ENCODE results near the gene EEPD1.

EEPD1 gene

GRCh38 chr7:36208997-36209813 lies 56.2 kb downstream of the EEPD1 start:
- Histone ChIP-seq H3K4me1 (ENCODE audit: control insufficient read depth, insufficient read depth, low read length) (peaks cover 25% of the 10 kb centered on the region; the same call in 1 of the 2 replicates), H3K36me3 (ENCODE audit: control insufficient read depth, insufficient read depth, low read length) (no peaks in the 10 kb centered on the region), H3K4me3 (ENCODE audit: low read depth, low read length) (no peak overlapping the region), H3K27ac (ENCODE audit: low read depth, low read length) (no peak overlapping the region), H3K27me3 (ENCODE audit: control insufficient read depth, insufficient read depth, low read length) (no peaks in the 10 kb centered on the region), H3K9me3 (ENCODE audit: control insufficient read depth, insufficient read depth, low read depth, low read length) (peaks cover 4% of the 10 kb centered on the region; the same call in 1 of the 2 replicates), H3K9ac (ENCODE audit: low read length) (no peak overlapping the region)

- Histone ChIP-seq H3K4me3 (ENCODE audit: low read depth, low read length) (no peak overlapping the region), H3K4me1 (ENCODE audit: control insufficient read depth, insufficient read depth, low read length) (peaks cover 28% of the 10 kb centered on the region), H3K9ac (ENCODE audit: low read length) (no peak overlapping the region), H3K36me3 (ENCODE audit: control insufficient read depth, insufficient read depth, low read length) (no peaks in the 10 kb centered on the region), H3K9me3 (ENCODE audit: control insufficient read depth, insufficient read depth, low read depth, low read length) (peaks cover 4% of the 10 kb centered on the region; the same call in 1 of the 2 replicates), H3K27ac (ENCODE audit: low read depth, low read length) (no peak overlapping the region), H3K27me3 (ENCODE audit: control insufficient read depth, insufficient read depth, low read length) (no peaks in the 10 kb centered on the region)
Measured at GRCh38 chr7:36209814-36210183, 56.7 kb downstream of the EEPD1 start.

- Histone ChIP-seq H3K4me1 (ENCODE audit: control insufficient read depth, insufficient read depth, low read length) (peaks cover 30% of the 10 kb centered on the region), H3K27ac (ENCODE audit: low read depth, low read length) (no peak overlapping the region), H3K27me3 (ENCODE audit: control insufficient read depth, insufficient read depth, low read length) (no peaks in the 10 kb centered on the region), H3K9me3 (ENCODE audit: control insufficient read depth, insufficient read depth, low read depth, low read length) (peaks cover 4% of the 10 kb centered on the region; the same call in 1 of the 2 replicates), H3K9ac (ENCODE audit: low read length) (no peak overlapping the region), H3K4me3 (ENCODE audit: low read depth, low read length) (no peak overlapping the region), H3K36me3 (ENCODE audit: control insufficient read depth, insufficient read depth, low read length) (no peaks in the 10 kb centered on the region)
Measured at GRCh38 chr7:36210291-36210922, 57.4 kb downstream of the EEPD1 start.

- Histone ChIP-seq H3K9me3 (ENCODE audit: control insufficient read depth, insufficient read depth, low read depth, low read length) (peaks cover 4% of the 10 kb centered on the region; the same call in 1 of the 2 replicates), H3K9ac (ENCODE audit: low read length) (peak overlapping the region; percentile 58), H3K36me3 (ENCODE audit: control insufficient read depth, insufficient read depth, low read length) (no peaks in the 10 kb centered on the region), H3K27ac (ENCODE audit: low read depth, low read length) (peak overlapping the region; percentile 62; the same call in 1 of the 2 replicates), H3K4me1 (ENCODE audit: control insufficient read depth, insufficient read depth, low read length) (peaks cover 46% of the 10 kb centered on the region), H3K27me3 (ENCODE audit: control insufficient read depth, insufficient read depth, low read length) (no peaks in the 10 kb centered on the region), H3K4me3 (ENCODE audit: low read depth, low read length) (peak overlapping the region; percentile 12; the same call in 1 of the 2 replicates)
Measured at GRCh38 chr7:36214608-36215456, 61.8 kb downstream of the EEPD1 start.

GRCh38 chr7:36215457-36215765 lies 62.4 kb downstream of the EEPD1 start:
- Histone ChIP-seq H3K36me3 (ENCODE audit: control insufficient read depth, insufficient read depth, low read length) (no peaks in the 10 kb centered on the region), H3K27ac (ENCODE audit: low read depth, low read length) (peak overlapping the region; percentile 24; the same call in 1 of the 2 replicates), H3K9ac (ENCODE audit: low read length) (peak overlapping the region; percentile 43)

GRCh38 chr7:36216063-36216684 lies 63.1 kb downstream of the EEPD1 start:
- Histone ChIP-seq H3K27me3 (ENCODE audit: control insufficient read depth, insufficient read depth, low read length) (no peaks in the 10 kb centered on the region), H3K9me3 (ENCODE audit: control insufficient read depth, insufficient read depth, low read depth, low read length) (peaks cover 4% of the 10 kb centered on the region; the same call in 1 of the 2 replicates), H3K4me3 (ENCODE audit: low read depth, low read length) (no peak overlapping the region), H3K9ac (ENCODE audit: low read length) (peak overlapping the region; percentile 43), H3K4me1 (ENCODE audit: control insufficient read depth, insufficient read depth, low read length) (peaks cover 37% of the 10 kb centered on the region), H3K27ac (ENCODE audit: low read depth, low read length) (peak overlapping the region; percentile 24; the same call in 1 of the 2 replicates), H3K36me3 (ENCODE audit: control insufficient read depth, insufficient read depth, low read length) (no peaks in the 10 kb centered on the region)

More at GRCh38 chr7:36215457-36215765, 62.4 kb downstream of the EEPD1 start:
- Histone ChIP-seq H3K4me1 (ENCODE audit: control insufficient read depth, insufficient read depth, low read length) (peaks cover 43% of the 10 kb centered on the region), H3K27me3 (ENCODE audit: control insufficient read depth, insufficient read depth, low read length) (no peaks in the 10 kb centered on the region), H3K9me3 (ENCODE audit: control insufficient read depth, insufficient read depth, low read depth, low read length) (peaks cover 4% of the 10 kb centered on the region; the same call in 1 of the 2 replicates), H3K4me3 (ENCODE audit: low read depth, low read length) (peak overlapping the region; percentile 12; the same call in 1 of the 2 replicates)

GRCh38 chr7:36217211-36217960 lies 64.3 kb downstream of the EEPD1 start:
- H3K4me3 ChIP-seq (ENCODE audit: low read depth, low read length): no peak overlapping the region
- H3K27ac ChIP-seq (ENCODE audit: low read depth, low read length): no peak overlapping the region
- no peak overlapping the region for H3K9ac ChIP-seq (ENCODE audit: low read length)
- H3K27me3 ChIP-seq (ENCODE audit: control insufficient read depth, insufficient read depth, low read length): no peaks in the 10 kb centered on the region
- H3K36me3 ChIP-seq (ENCODE audit: control insufficient read depth, insufficient read depth, low read length): no peaks in the 10 kb centered on the region
- peaks cover 37% of the 10 kb centered on the region for H3K4me1 ChIP-seq (ENCODE audit: control insufficient read depth, insufficient read depth, low read length)
- H3K9me3 ChIP-seq (ENCODE audit: control insufficient read depth, insufficient read depth, low read depth, low read length): peaks cover 4% of the 10 kb centered on the region; the same call in 1 of the 2 replicates

- H3K4me1 ChIP-seq (ENCODE audit: control insufficient read depth, insufficient read depth, low read length): peaks cover 37% of the 10 kb centered on the region
- no peak overlapping the region for H3K27ac ChIP-seq (ENCODE audit: low read depth, low read length)
- no peak overlapping the region for H3K4me3 ChIP-seq (ENCODE audit: low read depth, low read length)
- H3K36me3 ChIP-seq (ENCODE audit: control insufficient read depth, insufficient read depth, low read length): no peaks in the 10 kb centered on the region
- H3K9ac ChIP-seq (ENCODE audit: low read length): no peak overlapping the region
- no peaks in the 10 kb centered on the region for H3K27me3 ChIP-seq (ENCODE audit: control insufficient read depth, insufficient read depth, low read length)
- H3K9me3 ChIP-seq (ENCODE audit: control insufficient read depth, insufficient read depth, low read depth, low read length): peaks cover 4% of the 10 kb centered on the region; the same call in 1 of the 2 replicates
Measured at GRCh38 chr7:36217961-36218284, 64.9 kb downstream of the EEPD1 start.

- no peaks in the 10 kb centered on the region for H3K36me3 ChIP-seq (ENCODE audit: control insufficient read depth, insufficient read depth, low read length)
- peaks cover 32% of the 10 kb centered on the region for H3K4me1 ChIP-seq (ENCODE audit: control insufficient read depth, insufficient read depth, low read length)
- H3K27me3 ChIP-seq (ENCODE audit: control insufficient read depth, insufficient read depth, low read length): no peaks in the 10 kb centered on the region
- H3K4me3 ChIP-seq (ENCODE audit: low read depth, low read length): no peak overlapping the region
- H3K27ac ChIP-seq (ENCODE audit: low read depth, low read length): no peak overlapping the region
- no peak overlapping the region for H3K9ac ChIP-seq (ENCODE audit: low read length)
- no peaks in the 10 kb centered on the region for H3K9me3 ChIP-seq (ENCODE audit: control insufficient read depth, insufficient read depth, low read depth, low read length)
Measured at GRCh38 chr7:36219429-36219828, 66.4 kb downstream of the EEPD1 start.

GRCh38 chr7:36223851-36224250 lies 70.8 kb downstream of the EEPD1 start:
- Histone ChIP-seq H3K4me3 (ENCODE audit: low read depth, low read length) (no peak overlapping the region), H3K36me3 (ENCODE audit: control insufficient read depth, insufficient read depth, low read length) (no peaks in the 10 kb centered on the region), H3K4me1 (ENCODE audit: control insufficient read depth, insufficient read depth, low read length) (no peaks in the 10 kb centered on the region), H3K27me3 (ENCODE audit: control insufficient read depth, insufficient read depth, low read length) (no peaks in the 10 kb centered on the region), H3K9ac (ENCODE audit: low read length) (no peak overlapping the region), H3K9me3 (ENCODE audit: control insufficient read depth, insufficient read depth, low read depth, low read length) (no peaks in the 10 kb centered on the region), H3K27ac (ENCODE audit: low read depth, low read length) (no peak overlapping the region)
